Activated CD4-positive, alpha-beta T cell treated with anti-CD3 and anti-CD28 coated beads, Interleukin-2, Interleukin-6, amounts not matched to agents 100 ng/mL and 50 ng/mL, durations not matched to agents 16 hours and 8 hours (primary cell): ENCODE results near the gene DDX31.

Experiments
- DNase-seq: peaks from one replicate; pipeline ENCODE4 v3.0.0-alpha.2; 2020

The DDX31 gene

DNA sequence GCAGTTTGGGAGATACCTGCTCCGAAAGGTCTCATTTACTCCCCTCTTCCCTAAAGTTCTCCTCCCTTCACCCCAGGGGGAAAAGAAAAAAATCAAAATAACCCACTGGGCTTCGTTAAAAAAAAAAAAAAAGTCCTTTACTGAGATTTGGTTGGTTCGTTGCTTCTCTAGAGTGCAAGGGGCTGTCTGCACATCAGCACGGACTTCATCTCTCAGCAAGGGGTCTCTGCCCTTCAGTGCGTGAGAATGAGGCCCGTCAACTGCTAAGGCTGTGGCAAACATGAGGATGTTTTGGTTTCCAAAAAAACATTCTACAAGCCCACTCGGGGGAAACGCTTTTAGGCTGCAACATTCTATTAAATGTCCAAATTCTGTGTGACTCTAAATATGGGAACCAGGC lies 77.3 kb downstream of the DDX31 start:
- DNase-seq, result no peak

DNA sequence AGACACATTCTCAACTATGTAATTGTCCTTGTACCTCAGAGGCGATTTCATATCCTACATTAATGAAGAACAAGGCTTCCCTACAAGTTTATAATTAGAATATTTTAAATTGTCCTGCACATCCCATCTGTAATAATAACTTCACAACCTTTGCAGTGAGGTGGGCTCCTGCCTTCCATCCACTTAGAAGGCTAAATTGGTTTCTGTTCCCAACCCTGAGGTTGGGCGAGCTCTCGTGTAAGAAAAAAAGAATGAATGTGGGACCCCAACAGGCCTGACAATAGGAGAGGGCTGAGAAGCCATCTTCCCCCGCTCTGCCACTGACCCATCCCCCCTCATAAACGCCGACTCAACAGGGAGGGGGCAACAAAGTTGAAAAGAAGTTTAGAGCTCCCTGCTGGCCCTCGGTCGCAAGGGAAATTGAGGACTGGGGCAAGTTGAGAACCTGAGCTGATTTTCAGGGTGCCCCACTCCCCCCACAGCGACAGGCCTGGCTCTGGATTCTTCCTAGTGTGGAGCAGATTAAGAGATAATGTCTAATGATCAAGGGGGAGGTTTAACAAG lies 78.0 kb downstream of the DDX31 start:
- DNase-seq, result no peak

GRCh38 chr9:132591244-132591643 lies 78.5 kb downstream of the DDX31 start:
- DNase-seq, result no peak

- DNase-seq, result no peak
These were observed 79.2 kb downstream of the DDX31 start for GRCh38 chr9:132590318-132591182.

DNA sequence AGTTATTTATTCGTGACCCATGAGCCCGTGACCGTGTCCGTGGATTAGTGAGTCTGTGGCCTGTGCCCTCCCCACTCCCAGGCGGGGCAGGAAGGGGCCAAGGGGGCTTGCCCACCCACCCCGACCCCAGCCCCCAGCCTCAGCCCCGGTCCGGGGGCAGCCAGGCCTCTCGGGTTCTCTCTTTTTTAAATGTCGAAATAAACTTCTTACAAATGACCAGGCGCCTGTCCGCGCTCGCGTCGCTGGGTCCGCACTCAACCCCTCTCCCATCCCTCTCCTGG lies 79.8 kb downstream of the DDX31 start:
- DNase-seq, result no peak

DNA sequence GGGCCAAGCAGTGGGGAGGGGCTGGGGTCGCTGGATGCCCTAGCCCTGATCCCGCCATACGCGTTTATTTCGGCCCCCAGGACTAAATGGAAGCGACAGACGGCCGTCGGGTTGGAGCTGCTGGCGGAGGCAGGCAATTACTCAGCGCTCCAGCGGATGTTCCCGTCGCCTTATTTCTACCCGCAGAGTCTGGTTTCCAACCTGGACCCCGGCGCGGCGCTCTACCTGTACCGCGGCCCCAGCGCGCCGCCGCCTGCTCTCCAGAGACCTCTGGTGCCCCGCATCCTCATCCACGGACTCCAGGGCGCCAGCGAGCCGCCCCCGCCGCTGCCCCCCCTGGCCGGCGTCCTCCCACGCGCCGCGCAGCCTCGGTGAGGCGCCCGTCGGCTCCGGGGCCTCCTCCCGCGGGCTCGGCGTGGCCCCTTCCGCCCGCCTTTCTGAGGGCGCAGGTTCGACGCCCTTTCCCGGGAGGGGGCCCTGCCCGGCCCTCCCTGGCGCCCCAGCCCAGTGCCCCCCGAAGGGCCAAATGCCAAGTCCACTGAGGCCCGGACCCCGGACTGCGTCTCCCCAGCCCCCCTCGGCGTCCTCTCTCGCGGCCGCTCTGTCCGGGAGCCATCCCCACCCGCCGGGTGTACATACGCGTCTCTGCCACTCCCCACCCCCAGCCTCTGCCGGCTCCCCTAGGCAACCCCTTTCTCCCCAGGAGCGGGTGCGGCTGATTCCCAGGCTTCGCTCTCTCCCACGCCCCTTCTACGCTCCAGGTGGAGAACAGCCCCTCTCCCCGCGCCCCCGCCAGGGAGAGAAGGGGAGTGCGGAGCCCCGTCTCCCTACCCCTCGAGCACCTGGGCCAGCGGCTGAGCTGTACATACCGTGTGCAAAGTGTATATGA lies 80.4 kb downstream of the DDX31 start:
- DNase-seq, result no peak

DNA sequence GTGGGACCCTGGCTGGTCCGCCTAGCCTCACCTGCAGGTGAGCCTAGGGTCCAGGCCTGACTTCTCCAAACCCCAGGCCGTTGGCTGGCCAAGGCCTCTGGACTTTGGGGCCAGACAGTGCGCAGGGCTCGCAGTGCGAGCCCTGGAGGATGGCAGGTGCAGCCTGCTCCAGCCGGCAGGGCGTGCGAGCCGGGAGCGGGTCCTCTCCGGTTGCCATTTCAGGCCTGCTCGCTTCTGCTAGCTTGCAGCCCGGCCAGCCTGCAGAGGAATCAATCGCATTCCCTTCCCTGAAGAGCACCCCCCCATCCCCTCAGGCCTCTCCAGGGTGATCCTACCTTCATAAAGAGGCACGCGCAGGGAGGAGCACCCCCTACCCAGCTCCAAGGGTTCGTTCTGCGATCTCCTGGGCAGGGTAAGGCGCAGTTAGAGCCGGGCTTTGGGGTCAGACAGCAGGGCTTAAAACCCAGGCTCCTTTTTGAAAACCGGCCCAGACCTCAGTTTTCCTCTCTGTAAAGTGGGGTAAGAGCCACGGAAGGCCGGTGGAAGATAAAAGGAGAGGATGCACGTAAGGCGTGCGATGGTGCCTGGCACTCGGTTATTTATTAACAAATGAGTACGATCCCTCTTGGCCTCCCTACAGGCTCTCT lies 81.2 kb downstream of the DDX31 start:
- DNase-seq, result no peak

GRCh38 chr9:132588098-132588497 lies 81.7 kb downstream of the DDX31 start:
- no peak for DNase-seq

DNA sequence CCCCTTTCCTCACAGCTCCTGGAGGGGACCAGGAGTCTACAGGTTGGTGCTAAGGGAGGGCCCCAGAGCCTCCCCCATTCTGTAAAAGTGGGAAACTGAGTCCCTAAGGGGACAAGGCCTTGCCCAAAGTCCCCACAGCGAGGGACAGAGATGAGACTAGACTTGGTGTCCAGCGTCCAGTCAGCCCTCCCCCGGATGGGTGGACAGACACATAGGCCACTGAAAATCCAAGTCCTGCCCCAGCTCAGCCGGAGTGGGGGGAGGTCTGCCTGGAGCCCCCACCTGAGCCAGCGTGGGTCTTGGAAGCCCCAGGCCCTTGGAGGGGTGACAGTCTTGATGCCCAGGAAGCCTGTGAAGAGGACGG lies 82.2 kb downstream of the DDX31 start:
- no peak for DNase-seq

GRCh38 chr9:132586830-132587591 lies 82.8 kb downstream of the DDX31 start:
- DNase-seq, result no peak

DNA sequence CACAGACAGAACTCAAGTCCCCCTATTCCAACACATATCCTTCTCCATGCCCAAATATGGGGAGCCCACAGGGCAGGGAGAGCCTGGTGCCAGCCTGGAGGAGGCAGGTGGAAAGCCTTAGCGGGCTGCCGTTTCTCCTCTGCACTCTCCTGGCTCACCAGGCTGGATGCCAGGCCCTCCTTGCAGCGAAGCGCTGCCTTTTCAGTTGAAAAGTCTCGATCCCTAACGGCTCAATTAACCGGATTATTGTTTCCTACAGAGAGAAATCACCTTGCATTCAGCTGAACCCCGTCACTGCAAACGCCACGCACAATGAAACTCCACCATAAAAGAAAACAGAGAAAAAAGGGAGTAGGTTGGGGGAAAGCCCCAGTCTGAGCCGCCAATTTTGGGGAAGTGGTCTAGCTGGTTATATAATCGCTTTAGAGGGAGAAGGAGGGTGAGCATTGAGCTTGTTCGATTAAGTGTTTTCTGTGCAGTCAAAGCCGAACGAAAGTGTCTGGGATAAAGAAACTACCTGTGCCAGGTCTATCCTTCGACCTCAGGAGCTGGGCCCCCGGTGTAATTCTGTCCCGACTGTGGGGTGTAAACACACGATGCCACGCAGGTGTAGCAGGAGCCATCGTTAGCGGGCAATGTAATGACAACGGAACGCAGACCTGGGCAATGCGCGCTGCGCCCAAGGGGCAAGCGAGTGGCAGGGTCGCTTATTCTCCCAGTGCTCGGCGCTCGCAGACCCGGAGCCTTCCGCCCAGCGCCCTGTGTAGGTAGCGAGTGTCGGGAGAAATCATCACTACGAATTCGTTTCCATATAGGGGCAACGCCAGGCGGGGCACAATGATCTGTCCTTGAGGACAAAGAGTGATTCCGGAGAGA lies 83.6 kb downstream of the DDX31 start:
- DNase-seq, result no peak

DNA sequence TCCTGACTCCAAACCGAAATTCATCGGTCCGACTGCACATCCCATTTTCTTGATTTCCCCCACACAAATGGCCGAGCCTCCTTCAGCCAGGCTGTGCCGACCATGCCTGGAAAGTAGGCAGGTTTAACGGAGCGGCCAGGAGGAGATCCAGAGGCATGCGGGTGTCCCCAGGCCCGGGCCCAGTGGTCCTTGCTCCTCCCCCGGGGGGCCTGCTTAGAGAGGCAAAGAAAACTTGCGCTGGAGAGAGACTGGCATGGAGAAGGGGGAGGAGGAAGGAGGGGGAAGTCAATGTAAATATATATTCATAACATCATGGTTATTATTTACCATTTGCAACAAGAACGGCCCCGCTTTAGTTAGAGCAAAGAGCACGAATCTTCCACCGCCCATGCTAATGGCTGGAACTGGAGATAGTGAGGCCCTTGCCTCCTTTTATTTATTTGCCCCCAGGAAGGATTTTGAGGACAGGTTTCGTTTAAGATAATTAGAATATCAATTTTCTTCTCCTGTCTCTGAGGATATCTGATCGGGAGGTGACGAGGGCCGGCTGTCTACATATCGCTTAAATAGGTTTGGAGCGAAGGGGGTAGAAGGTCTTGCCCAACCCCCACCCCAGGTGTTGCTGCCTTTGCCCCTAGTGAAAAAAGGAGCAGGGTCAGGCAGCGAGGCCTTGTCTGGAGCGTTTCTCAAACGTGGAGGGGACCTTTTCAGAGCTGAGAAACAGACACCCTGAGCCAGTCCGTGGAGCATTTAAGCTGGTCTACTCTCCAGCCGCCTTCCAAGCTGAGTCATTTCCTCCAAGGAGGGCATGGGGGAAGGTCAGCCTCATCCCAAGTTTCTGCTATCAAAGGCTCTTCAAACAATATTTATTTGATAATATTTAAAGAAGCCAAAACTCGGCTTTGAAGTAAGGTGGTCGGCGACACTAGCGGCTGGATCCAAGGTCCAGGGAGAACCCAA lies 84.9 kb downstream of the DDX31 start:
- no peak for DNase-seq

DNA sequence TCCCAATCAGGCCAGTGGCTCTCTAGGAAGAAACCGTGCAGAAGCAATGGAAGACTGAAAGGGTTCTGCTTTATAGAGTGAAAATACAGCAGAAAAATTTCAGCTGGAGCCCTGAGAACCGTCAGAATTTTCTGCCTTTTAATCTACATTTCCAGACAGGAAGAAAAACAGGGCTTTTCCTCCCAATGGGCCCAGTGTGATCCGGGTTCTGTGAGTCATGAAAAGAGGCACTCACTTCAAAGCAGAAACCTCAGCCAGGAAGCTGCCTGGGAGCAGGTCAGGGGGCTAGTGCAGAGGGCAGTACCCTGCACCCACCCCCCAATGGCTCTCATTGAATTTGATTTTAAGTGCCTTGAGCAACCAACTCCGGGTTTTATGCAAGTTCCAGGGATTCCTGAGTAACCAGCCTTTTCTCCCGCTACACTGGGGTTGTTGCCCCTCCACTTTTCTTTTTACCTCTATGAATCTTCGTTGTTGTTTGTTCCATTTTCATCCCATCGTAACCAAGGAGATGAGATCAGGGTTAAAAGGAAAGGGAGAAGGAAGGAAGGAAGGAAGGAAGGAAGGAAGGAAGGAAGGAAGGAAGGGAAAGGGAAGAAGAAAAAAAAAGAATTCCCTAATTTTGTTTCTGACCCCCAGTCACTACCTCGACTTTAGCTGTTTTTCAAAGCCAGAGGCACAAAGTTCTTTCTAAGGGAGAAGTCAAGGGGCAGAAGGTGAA lies 86.0 kb downstream of the DDX31 start:
- no peak for DNase-seq

DNA sequence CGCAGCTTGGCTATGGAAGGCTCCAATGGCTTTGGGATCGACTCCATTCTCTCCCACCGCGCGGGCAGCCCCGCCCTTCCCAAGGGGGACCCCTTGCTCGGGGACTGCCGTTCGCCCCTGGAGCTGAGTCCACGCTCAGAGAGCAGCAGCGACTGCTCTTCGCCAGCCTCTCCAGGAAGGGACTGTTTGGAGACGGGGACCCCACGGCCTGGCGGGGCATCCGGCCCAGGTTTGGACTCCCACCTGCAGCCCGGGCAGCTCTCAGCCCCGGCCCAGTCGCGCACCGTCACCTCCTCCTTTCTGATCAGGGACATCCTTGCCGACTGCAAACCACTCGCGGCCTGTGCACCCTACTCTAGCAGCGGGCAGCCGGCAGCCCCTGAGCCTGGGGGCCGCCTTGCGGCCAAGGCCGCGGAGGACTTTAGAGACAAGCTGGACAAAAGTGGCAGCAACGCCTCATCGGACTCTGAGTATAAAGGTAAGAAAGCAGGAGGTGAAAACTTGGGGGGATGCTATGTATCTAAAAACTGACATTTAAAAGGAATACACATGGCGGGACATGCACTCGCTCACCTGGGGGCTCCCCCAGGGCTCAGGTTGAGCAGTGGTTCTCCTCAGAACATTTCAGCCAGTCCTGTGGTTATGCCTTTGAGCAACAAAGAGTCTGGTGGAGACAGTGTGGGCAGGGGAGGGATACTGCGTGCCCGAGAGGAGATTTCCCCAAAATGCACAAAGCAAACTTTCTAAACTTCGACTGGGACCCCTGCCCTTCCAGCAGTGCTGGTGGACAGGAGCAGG lies 86.8 kb downstream of the DDX31 start:
- no peak for DNase-seq

DNA sequence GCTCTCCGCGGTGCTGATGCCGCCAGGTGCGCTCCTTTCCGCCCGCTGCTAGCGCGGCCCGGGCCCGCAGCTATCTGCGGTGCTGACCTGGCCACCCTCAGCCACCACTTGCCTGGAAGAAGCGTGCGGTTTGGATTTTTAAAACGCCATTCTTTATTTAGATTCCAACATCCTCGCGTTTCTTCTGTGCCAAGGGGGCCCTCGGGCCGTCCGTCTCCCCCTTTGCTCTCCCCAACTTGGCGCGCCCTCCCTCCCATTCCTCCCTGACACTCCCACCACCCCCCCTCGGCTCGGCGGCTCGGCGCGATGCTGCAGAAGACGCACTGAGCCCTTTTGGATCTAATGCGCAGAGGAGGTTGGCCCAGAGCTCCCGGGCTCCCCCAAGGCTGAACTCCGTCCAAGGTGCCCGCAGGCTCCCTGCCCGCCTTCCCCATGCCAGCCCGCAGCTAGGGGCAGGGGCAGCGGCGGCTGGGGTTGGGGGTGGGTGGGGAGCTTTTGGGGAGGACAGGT lies 87.5 kb downstream of the DDX31 start, which contains the start of gene BARHL1:
BARHL1 (plus strand) TSS at position 331 of the 510 bp plus-strand sequence. CDS start 192 bp downstream, outside the sequence.
- no peak for DNase-seq

DNA sequence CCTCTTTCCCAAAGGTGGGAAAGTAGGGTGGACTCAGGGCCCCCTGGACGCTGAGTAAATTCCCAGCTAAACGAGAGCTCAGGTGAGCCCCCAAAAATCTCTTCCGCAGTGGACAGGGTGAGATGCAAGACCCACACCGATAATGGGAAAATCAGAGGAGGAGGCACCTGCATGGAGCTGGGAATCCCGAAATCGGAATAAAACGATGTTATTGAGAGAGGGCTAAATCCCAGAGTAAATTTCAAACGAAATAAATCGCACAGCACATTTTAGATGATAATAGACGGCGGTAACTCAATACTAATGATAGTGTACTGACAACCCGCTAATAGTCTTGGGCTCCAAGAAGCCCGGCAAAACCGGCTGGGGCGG lies 90.4 kb downstream of the DDX31 start:
- no peak for DNase-seq

DNA sequence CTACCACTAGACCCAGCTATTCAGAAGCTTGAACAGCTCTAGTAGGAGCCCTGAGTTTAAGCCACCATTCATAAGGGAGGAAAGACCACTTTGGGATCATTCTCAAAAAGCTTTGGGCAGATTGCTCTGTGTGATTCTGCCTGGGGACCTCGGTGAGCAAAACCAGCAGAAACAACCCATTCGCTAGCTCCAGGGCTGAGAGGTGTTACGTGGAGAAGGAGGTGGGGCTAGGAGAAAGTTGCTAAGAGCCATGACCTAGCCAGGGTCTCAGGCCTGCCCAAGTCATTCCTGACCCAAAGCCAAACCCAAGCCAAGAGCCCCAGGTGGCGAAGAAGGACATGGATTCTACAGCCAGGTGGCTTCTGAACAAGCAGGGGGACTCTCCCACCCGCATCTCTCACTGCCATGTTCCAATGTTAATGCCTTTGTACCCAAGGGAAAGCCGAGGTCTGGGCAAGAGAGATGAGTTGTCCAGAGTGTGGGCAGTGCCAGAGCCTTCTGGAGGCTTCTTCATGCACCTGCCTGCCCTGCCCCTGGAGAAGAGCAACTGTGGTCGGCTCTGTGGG lies 91.3 kb downstream of the DDX31 start:
- no peak for DNase-seq

DNA sequence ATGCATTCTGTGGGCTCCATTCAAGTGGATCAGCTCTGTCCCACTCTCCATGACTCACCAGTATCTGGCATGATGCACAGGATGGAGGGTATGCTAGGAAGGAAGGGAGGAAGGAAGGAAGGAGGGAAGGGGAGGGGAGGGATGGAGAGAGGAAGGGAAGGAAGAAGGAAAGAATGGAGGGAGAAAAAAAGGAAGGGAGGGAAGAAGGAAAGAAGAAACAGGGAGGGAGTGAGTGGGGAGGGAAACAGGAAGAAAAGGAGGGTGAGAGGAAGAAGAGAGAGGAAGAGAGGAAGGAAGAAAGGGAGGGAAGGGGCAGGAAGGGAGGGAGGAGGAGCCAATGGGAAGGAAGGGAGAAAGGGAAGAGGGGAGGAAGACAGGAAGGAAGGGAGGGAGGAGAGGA lies 92.7 kb downstream of the DDX31 start:
- no peak for DNase-seq
